ENCODE data around the gene STEAP3.

STEAP3 gene

GRCh38 chr2:119248751-119249150 is 25.1 kb downstream of the STEAP3 start:
- DNase-seq = no peak

- DNase-seq = no peak
Measured at GRCh38 chr2:119249311-119249710, 25.7 kb downstream of the STEAP3 start.

GRCh38 chr2:119249855-119250717 is 26.5 kb downstream of the STEAP3 start:
- DNase-seq = no peak

GRCh38 chr2:119250718-119251290 is 27.2 kb downstream of the STEAP3 start:
- DNase-seq = no peak

GRCh38 chr2:119251652-119252051 is 28.0 kb downstream of the STEAP3 start:
- DNase-seq = no peak

GRCh38 chr2:119252186-119253113 is 28.8 kb downstream of the STEAP3 start:
- no peak for DNase-seq

GRCh38 chr2:119253114-119253702 is 29.6 kb downstream of the STEAP3 start:
- DNase-seq = no peak

- DNase-seq = no peak
Measured at GRCh38 chr2:119253760-119254600, 30.3 kb downstream of the STEAP3 start.

- no peak for DNase-seq
Measured at GRCh38 chr2:119254601-119255080, 31.0 kb downstream of the STEAP3 start.

GRCh38 chr2:119255760-119256581 is 32.3 kb downstream of the STEAP3 start:
- DNase-seq = no peak

- DNase-seq = no peak
Measured at GRCh38 chr2:119256582-119256921, 32.9 kb downstream of the STEAP3 start.

GRCh38 chr2:119257198-119257597 is 33.6 kb downstream of the STEAP3 start:
- no peak for DNase-seq

- DNase-seq = no peak
Measured at GRCh38 chr2:119259296-119259860, 35.7 kb downstream of the STEAP3 start.

GRCh38 chr2:119260646-119261492 is 37.2 kb downstream of the STEAP3 start:
- no peak for DNase-seq

- peak; percentile 62 for DNase-seq
Measured at GRCh38 chr2:119261493-119262225, 38.0 kb downstream of the STEAP3 start.

- DNase-seq = no peak
Measured at GRCh38 chr2:119263025-119263424, 39.4 kb downstream of the STEAP3 start.

- peak; percentile 43 for DNase-seq
Measured at GRCh38 chr2:119263656-119264055, 40.0 kb downstream of the STEAP3 start.

GRCh38 chr2:119264781-119265692 is 41.4 kb downstream of the STEAP3 start:
- peak; percentile 76 for DNase-seq
